Subcutaneous adipose tissue (tissue), 4 donors: ENCODE measurements around the gene VAV3. TPM values are rescaled to one million over a fixed set of nuclear protein-coding genes. Genes with fewer than 3 reads are reported as not detected.

Source experiments
- total RNA-seq, 4 donors: library from RNA; depleted of rRNA; stranded (reverse); fragments of >200 nt; gene quantifications; one replicate each; pipeline ENCODE4 v1.1.0, GENCODE V29; 2016
- TF ChIP-seq, protein P1 (sequence below): fragments of 450-650 bp; IDR thresholded peaks from one replicate; pipeline ENCODE4 v1.5.1; 2016; ENCODE audit warnings: low read depth, mild to moderate bottlenecking, control low read depth, antibody characterized with exemption, moderate library complexity

Gene VAV3
- total RNA-seq, 4 donors from 2014 or later: 7.0 to 13.1 (median 10.1) TPM

DNA sequence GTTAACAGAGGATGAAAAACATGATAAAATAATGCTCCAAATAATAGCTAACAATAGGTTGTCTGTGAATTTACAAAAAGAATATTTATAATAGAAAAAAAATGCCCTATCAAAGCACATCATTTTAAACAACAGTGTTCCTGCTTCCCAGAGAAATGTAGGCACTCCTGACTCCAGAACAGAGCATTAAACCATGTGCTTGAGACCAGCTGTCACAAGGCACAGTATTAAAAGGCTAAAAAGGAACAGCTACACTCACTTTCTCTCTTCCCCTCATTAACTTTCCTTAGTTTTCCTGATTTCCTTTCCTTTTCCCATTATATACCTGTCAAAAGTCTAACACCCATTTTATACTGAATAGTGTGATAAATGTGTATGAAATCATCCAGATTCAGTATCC, 10.9 kb downstream of the VAV3 start:
- TF ChIP-seq, protein P1, sequence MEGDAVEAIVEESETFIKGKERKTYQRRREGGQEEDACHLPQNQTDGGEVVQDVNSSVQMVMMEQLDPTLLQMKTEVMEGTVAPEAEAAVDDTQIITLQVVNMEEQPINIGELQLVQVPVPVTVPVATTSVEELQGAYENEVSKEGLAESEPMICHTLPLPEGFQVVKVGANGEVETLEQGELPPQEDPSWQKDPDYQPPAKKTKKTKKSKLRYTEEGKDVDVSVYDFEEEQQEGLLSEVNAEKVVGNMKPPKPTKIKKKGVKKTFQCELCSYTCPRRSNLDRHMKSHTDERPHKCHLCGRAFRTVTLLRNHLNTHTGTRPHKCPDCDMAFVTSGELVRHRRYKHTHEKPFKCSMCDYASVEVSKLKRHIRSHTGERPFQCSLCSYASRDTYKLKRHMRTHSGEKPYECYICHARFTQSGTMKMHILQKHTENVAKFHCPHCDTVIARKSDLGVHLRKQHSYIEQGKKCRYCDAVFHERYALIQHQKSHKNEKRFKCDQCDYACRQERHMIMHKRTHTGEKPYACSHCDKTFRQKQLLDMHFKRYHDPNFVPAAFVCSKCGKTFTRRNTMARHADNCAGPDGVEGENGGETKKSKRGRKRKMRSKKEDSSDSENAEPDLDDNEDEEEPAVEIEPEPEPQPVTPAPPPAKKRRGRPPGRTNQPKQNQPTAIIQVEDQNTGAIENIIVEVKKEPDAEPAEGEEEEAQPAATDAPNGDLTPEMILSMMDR: no peak

DNA sequence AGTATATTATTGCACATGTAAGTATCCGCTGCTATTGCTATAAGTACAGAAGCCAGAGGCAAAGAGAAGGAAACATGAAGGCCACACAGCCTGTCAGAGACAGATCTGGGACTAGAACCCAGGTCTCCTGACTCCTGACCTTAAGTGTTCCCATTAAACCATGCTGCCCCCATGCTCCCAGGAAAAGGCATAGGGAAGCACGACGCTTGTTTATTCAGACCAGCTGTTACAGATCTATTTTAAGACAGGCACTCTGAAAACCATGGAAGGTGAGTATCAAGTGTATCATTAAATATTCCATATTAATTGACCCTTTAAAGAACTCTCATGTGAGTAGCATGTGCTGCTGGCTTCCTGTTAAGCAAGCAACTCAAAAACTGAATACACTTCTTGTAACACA, 11.4 kb downstream of the VAV3 start:
- TF ChIP-seq, protein P1: no peak

DNA sequence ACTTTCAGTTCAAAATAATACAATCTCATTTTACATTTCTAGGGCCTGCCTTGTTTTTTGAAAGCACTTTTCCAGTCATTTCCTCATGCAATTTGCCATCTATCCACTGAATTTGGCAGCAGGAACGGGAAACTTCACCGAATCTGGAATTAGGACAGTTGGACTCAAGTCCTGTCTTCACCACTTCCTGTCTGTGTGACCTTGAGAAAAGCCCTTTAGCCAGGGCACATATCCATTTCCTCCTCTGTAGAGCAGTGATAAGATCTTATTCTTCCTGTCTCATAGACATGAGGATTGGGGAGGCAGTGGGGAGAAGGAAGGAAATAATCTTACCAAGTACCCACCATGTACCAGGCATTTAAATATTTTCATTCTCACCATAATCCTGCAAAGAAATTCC, 12.0 kb downstream of the VAV3 start:
- TF ChIP-seq, protein P1: no peak

DNA sequence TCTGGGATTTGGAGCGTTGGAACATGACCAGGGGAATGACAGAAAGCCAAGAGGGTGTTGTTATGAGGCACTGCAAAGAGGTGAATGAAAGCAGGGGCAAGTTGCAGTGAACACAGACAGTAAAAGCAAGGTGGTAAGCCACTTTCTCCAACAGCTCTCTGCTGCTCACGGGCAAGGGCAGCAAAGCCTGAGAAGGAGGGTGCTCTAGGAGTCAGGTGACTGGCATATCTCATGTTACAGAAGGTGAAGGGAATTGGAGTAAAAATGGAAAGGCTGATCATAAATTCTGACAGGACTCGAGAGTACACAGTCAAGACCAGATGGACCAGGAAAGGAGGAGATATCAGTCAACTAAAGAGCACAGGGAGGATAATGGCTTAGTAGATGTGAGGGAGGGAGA, 14.5 kb downstream of the VAV3 start:
- TF ChIP-seq, protein P1: no peak

DNA sequence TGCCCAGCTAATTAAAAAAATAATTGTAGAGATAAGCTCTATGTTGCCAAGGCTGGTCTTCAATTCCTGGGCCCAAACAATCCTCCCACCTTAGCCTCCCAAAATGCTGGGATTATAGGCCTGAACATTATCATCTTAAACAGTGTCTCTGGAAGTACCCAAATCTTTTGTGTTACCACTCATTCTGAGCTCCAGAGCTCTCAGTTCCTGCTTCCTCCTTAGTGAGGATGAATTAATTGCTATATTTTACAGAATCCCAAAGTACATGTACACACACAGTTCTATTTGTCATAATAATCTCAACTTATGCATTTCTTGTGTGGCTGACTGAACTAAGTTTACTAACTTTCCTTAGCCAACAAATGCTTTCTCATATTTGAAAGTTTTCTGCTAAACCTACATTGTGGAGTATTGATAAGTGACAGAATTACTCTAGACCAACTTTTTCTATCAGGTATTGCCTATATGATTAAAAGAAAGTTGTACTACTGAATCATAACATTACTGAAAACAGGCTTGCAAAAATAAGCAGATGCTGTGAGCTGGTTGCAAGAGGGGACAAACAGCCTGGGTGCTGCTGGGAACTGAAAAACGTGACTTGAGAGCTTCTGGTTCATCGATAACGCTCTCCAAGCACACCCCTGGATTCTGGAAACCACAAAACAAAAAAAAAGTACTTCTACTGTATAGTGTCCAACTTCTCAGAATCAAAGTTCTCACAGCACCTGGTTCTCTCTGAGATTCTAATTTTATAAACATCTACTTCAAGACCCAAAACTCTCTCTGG, 15.3 kb downstream of the VAV3 start:
- TF ChIP-seq, protein P1: no peak

DNA sequence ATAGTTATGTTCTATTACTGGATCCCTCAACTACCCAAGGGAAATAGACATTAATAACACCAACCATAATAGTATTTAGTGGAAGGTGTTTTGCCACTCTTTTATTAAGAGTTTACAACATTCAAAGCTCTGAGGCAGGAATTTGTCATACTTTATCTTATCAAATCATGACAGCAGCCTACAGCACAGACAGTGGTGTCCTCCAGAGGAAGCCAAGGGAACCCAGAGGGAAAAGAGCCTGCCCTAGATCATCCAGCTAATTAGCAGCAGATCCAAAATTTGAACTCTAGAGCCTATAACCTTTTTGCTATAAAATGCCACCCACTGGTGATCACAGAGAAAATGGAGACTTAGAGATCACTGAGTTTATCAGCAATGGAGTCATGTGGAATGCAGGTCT, 18.2 kb downstream of the VAV3 start:
- TF ChIP-seq, protein P1: no peak

DNA sequence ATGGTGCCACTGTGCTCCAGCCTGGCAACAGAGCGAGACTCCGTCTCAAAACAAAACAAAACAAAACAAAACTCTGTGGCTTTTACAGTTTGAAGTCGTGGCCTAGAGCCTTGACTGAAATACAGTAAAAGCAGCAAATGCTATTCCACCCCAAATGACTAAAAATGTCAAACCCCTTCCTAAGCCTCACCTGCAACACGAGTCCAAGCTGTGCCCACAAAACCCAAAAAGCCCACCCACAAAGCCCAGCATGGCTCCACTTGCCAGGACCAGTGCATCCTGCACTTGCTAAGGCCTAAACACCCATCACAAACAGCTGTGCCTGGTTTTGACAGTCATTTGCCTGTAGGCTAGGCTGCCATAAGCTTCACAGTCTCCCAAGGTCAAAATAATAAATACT, 21.3 kb downstream of the VAV3 start:
- TF ChIP-seq, protein P1: no peak
